SJSA1 (cell line): ENCODE data around the gene ZNF778. TPM values are rescaled to one million over a fixed set of nuclear protein-coding genes. Genes with fewer than 3 reads are reported as not detected.
A peak's percentile ranks its signal among the peaks of the same experiment; 100 is the strongest.
"Not testable (repeated sequence)": the region's sequence is repeated elsewhere in the genome, so short reads cannot be mapped to it uniquely, and the experiment has no call there.

ENCODE experiments used
- DNase-seq, 2 experiments: peaks; one replicate each; pipeline ENCODE4 v3.0.0-alpha.2; 2015 to 2020; ENCODE audit warnings: low spot score in 2 of 2, low read depth in 1 of 2
- H3K27ac ChIP-seq: fragments of 250-450 bp; sonication (Bioruptor Pico); 2 replicates; pipeline ENCODE4 v1.5.1; 2020; ENCODE audit warnings: mild to moderate bottlenecking, moderate library complexity
- H3K27me3 ChIP-seq: fragments of 250-450 bp; sonication (Bioruptor Pico); replicated peaks from 2 replicates; pipeline ENCODE4 v1.5.1; 2020; ENCODE audit warnings: mild to moderate bottlenecking, moderate library complexity
- H3K36me3 ChIP-seq: fragments of 250-450 bp; sonication (Bioruptor Pico); 2 replicates; pipeline ENCODE4 v1.5.1; 2020; ENCODE audit warnings: mild to moderate bottlenecking
- H3K4me1 ChIP-seq: fragments of 250-450 bp; sonication (Bioruptor Pico); replicated peaks from 2 replicates; pipeline ENCODE4 v1.6.1; 2021; ENCODE audit warnings: mild to moderate bottlenecking
- H3K4me3 ChIP-seq: fragments of 250-450 bp; sonication (Bioruptor Pico); 2 replicates; pipeline ENCODE4 v1.5.1; 2020; ENCODE audit warnings: mild to moderate bottlenecking
- H3K9me3 ChIP-seq: fragments of 250-450 bp; sonication (Bioruptor Pico); replicated peaks from 2 replicates; pipeline ENCODE4 v1.5.1; 2020; ENCODE audit warnings: mild to moderate bottlenecking
- total RNA-seq: library from RNA; depleted of rRNA; stranded (reverse); fragments of >200 nt; shearing (Covaris generic); gene quantifications from 2 replicates; pipeline ENCODE4 v1.2.3, GENCODE V29; 2014

The ZNF778 gene
- total RNA-seq, 1 experiment from 2014 or later, result 13.1 TPM

DNA sequence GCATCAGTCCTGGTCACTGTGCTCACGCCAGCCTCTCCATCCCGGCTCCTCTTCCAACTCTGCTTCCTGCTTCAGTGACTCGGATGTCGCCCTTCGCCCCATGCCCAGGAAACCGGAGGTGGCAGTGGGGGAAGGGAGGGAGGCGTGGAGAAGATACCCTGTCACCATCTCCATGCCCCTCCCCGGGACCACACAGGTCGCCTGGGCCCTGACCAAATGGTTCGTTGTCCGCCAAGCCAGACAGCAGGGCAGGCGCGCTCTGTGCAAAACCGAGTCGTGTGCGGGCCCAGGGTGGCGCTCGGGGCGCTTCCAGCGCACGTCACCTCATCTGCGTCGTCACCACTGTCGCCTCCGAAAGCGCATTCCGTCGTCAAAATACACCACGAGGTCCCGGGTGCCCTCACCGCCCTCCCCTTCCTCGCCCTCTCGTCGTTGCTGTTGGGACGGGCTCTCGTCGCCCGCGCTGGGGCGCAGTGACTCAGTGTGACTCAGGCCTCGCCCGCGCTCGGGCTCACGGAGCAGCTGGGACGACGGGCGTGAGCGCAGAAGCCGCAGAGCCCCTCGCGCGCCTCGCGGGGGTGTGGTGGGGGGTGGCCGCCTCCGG is 39.2 kb downstream of the ZNF778 start:
- peak; percentile 77 to 84 for DNase-seq
- H3K4me3 ChIP-seq, result peak overlapping the region; percentile 35
- no peaks in the 10 kb centered on the region for H3K9me3 ChIP-seq
- H3K27me3 ChIP-seq, result no peaks in the 10 kb centered on the region
- H3K27ac ChIP-seq, result peak overlapping the region; percentile 0; the same call in 1 of the 2 replicates
- H3K4me1 ChIP-seq, result peaks cover 21% of the 10 kb centered on the region
- no peaks in the 10 kb centered on the region for H3K36me3 ChIP-seq

DNA sequence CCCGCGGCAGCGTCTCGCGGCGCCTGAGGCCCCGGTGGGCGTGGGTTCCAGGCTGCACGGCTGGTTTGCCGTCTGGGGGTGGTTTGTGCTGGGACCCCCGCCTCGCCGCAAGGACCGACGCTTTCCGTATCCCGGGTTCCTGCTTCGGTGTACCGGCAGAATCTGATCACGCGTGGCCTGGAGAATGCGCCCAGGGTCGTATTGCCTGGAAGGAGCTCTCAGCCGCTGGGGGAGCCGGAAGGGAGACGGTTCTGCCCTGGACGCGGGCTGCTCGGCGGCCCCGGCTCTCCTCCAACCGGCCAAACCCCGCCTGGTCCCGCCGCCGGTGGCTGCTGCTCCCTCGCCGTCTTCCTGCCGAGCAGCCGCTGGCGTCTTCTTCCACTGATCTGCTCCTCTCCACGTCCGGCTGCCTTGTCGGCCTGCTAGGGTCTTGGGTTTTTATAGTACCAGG is 39.8 kb downstream of the ZNF778 start:
- peak in 1 of 2 experiments; percentile 15 for DNase-seq
- peaks cover 21% of the 10 kb centered on the region for H3K4me1 ChIP-seq
- H3K36me3 ChIP-seq, result no peaks in the 10 kb centered on the region
- H3K27me3 ChIP-seq, result no peaks in the 10 kb centered on the region
- H3K4me3 ChIP-seq, result peak overlapping the region; percentile 35
- H3K9me3 ChIP-seq, result no peaks in the 10 kb centered on the region
- H3K27ac ChIP-seq, result peak overlapping the region; percentile 0; the same call in 1 of the 2 replicates

DNA sequence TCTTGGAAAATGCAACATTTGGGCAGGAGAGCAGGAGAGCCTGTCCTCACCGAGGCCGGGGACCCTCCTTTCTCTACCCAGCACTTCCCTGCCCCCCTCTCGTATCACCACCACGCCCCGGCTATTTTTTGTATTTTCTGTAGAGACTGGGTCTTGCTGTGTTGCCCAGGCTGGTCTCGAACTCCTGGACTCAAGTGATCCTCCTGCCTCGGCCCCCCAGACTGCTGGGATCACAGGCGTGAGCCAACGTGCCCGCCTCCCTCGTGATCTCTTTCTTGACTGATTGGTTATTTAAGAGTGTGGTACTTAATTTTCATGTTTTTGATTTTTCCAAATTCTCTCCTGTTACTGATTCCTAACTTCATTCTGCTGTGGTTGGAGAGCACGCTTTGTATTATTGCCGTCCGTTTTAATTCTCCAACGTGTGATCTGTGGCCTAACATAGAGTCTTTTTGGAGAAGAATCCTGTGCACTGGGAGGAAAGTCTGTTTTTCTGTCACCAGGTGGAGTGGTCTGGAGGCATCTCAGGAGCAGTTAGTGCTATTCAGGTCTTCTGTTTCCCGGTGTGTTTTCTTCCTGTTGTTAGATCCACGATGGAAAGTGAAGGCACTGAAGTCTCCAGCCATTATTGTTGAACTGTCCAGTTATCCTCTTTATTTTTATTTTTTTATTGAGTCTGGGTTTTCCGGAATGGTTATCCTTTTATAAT is 40.4 kb downstream of the ZNF778 start:
- Histone ChIP-seq H3K36me3 (no peaks in the 10 kb centered on the region), H3K4me3 (peak overlapping the region; percentile 35), H3K9me3 (no peaks in the 10 kb centered on the region), H3K27me3 (no peaks in the 10 kb centered on the region), H3K4me1 (peaks cover 21% of the 10 kb centered on the region), H3K27ac (no peak overlapping the region)
- DNase-seq, result no peak

DNA sequence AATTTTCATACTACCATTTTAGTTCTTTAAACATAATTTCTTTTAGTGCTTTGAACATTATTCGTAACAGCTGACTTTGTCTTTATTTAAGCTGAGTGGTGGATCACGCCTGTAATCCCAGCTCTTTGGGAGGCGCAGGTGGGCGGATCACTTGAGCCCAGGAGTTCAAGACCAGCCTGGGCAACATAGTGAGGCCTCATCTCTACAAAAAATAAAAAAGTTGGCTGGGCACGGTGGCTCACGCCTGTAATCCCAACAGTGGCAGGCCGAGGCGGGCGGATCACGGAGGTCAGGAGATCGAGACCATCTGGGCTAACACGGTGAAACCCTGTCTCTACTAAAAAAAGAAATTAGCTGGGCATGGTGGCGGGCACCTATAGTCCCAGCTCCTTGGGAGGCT is 42.4 kb downstream of the ZNF778 start:
- H3K9me3 ChIP-seq, H3K4me3 ChIP-seq, H3K36me3 ChIP-seq, DNase-seq, H3K27ac ChIP-seq, H3K27me3 ChIP-seq: not testable (repeated sequence)
- peaks cover 21% of the 10 kb centered on the region for H3K4me1 ChIP-seq

DNA sequence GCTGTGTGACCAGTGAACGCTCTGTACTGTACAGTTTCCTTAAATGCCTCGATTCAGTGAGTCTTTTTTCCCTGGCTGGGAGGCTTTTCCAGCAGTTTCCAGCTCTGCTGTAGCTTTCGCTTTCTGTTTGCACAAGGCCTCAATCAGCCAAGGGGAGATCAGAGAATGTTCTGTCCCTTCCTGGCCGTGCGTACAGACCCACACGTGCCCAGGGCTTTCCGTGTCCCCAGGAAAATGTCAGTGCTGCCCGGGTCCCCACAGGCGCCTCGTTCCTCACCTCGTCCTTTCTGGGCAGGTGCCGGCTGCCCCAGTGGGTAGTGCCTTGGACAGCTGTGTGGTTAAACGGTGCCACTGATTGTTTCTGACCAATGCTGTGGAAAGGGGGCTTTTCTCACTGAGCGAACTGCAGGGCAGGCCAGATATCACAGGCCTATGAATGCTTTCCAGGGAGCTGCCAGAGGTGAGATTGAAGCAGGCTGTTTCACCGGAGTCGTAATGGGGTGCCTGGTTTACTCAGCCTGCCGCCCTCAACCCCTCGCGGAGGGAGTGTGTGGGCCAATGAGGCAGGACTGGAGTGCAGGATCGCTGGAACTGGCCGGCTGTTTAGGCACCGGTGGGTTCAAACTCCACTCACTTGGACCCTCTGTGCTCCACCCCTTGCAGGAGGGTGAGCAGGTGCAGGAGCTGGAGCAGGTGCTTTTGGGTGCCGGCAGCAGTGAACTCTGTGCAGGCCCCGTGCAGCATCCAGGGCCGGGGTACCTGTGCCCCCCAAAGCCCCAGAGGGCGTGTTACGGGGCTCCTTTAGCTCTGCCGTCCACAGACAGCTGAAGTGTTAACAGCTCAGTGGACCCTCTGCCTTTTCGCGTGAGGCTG is 44.4 kb downstream of the ZNF778 start:
- no peak for DNase-seq
- H3K4me3 ChIP-seq, result no peak overlapping the region; the same call in 1 of the 2 replicates
- peaks cover 12% of the 10 kb centered on the region for H3K4me1 ChIP-seq
- H3K36me3 ChIP-seq, result peaks cover 27% of the 10 kb centered on the region
- no peaks in the 10 kb centered on the region for H3K27me3 ChIP-seq
- 0 out of 2 replicates have a peak, but pooled peaks cover 2% of the 10 kb centered on the region for H3K9me3 ChIP-seq
- no peak overlapping the region for H3K27ac ChIP-seq

DNA sequence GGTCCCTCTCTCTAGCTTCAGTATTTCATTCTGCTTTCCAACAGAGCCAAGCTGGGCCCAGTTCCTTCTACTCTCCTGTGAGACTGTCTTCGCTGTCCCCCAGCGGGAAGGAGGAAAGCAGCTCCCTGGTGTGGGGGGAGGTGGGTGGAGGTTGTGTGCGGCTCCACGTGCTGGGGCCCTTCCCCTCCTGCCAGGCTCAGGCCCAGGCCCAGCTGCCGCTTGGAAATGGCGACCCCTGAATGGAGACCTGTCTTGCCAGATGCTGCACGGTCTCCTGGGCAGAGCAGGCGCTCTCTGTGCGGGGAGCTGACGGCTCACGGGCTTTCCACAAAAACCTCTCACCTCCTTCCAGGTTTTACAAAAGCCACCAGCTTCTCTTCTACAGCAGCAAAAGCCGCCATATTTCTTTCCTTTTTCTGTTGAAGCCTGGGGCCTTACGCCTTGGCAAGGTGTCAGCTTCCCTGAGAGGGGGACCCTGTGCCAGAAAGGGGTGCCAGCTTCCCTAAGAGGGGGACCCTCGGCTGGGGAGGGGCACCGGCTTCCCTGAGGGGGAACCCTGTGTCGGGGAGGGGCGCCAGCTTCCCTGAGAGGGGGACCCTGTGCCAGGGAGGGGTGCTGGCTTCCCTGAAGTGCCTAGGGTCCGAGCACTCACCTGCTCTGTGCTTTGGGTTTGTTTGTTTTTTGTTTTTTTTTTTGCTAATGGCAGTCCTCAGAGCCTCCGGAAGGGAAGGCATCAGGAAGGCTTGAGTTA is 47.5 kb downstream of the ZNF778 start:
- DNase-seq, result no peak
- Histone ChIP-seq H3K9me3 (0 out of 2 replicates have a peak, but pooled peaks cover 2% of the 10 kb centered on the region), H3K27me3 (no peaks in the 10 kb centered on the region), H3K4me1 (0 out of 2 replicates have a peak, but pooled peaks cover 4% of the 10 kb centered on the region), H3K36me3 (peaks cover 50% of the 10 kb centered on the region), H3K27ac (no peak overlapping the region), H3K4me3 (no peak overlapping the region)

DNA sequence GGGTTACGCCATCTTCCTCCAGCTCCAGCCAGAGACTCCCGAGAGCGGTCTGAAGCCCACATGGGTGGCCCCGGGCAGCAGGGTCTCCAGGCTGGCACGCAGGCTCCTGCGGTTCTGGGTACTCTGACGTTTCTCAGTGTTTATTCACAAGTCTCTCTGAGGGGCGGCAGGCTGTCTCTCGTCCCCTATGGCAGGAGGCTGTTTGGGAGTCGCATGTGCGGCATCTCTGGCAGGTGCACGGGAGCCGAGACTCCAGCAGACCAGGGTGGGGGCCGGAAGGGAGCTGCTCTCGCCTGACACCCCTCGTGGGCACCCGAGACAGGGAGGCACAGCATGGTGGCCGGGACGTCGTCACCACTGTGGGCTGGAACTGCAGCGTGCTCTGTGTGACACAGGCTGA is 48.1 kb downstream of the ZNF778 start:
- no peak for DNase-seq
- no peak overlapping the region for H3K4me3 ChIP-seq
- H3K9me3 ChIP-seq, result 0 out of 2 replicates have a peak, but pooled peaks cover 2% of the 10 kb centered on the region
- 0 out of 2 replicates have a peak, but pooled peaks cover 4% of the 10 kb centered on the region for H3K4me1 ChIP-seq
- H3K27me3 ChIP-seq, result no peaks in the 10 kb centered on the region
- H3K27ac ChIP-seq, result no peak overlapping the region
- H3K36me3 ChIP-seq, result peaks cover 57% of the 10 kb centered on the region

DNA sequence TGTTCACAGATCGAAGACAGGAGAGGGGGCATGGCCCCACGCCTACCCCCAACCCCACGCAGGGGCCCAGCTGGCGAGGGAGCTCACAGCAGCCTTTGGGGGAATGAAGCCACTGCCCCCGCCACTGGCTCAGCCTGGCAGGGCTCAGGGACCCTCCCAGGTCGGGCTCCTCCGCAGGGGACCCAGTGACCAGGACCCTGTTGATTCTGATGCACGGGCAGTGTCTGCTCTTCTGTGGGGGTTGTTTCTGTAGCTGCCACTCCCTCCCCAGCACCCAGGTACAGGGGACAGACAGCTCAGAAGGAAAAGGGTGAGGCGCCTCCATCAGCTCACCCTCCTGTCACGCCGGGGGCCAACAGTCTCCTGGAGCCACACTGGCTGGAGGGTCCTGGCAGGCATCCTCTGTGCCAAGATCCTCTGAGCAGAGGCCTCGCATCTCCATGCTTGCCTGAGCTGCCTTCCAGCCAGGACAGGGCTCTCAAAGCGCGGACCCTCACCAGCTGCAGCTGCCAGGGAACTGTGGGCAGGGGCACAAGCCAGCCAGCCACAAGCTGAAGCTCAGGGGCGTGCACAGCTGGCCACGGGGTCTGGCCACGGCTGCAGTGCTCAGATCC is 49.1 kb downstream of the ZNF778 start:
- no peak for DNase-seq
- Histone ChIP-seq H3K4me3 (no peak overlapping the region), H3K36me3 (peaks cover 67% of the 10 kb centered on the region), H3K4me1 (0 out of 2 replicates have a peak, but pooled peaks cover under 1% of the 10 kb centered on the region), H3K27me3 (no peaks in the 10 kb centered on the region), H3K27ac (no peak overlapping the region), H3K9me3 (0 out of 2 replicates have a peak, but pooled peaks cover 2% of the 10 kb centered on the region)

DNA sequence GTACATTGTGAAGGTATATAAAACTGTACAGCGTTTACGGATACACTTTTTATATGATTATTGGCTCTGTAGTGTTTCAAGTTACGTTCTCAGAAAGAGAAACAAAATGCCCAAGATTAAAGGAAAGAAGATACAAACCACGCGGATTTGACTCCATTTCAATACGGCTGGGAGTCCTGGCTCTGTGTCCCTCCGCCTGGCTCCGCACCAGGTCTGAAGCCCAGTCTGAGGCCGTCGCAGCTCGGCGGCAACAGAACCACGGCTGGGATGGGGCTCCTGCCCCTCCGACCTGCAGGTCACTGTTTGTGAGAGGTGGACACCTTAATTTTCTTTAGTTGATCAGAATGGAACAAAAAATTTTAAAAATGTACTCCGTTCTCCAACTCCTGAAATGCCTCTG is 50.2 kb downstream of the ZNF778 start:
- H3K4me1 ChIP-seq, H3K27me3 ChIP-seq, DNase-seq, H3K27ac ChIP-seq, H3K4me3 ChIP-seq, H3K9me3 ChIP-seq: not testable (repeated sequence)
- peaks cover 76% of the 10 kb centered on the region for H3K36me3 ChIP-seq

DNA sequence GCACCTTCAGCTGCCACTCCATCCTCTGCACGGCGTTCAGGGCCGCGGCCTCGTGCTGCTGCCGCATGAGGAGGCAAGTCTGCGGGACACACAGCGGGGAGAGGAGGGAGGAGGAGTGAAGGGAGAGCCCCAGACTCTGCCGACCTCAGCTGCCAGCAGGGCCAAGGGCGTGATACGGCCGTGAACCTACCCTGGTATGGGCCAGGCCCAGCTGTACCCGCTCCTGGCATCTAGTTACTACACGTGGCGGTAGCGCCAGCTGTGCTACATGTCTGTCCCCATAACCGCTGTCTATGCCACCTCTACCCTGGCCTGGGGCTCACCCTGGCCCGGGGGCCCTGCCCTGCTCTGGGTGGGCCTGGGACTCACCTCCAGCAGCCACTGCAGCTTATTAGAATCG is 51.1 kb downstream of the ZNF778 start:
- Histone ChIP-seq H3K4me1 (no peaks in the 10 kb centered on the region), H3K4me3 (no peak overlapping the region), H3K27ac (no peak overlapping the region), H3K36me3 (peaks cover 84% of the 10 kb centered on the region), H3K27me3 (no peaks in the 10 kb centered on the region), H3K9me3 (0 out of 2 replicates have a peak, but pooled peaks cover 2% of the 10 kb centered on the region)
- DNase-seq, result no peak

DNA sequence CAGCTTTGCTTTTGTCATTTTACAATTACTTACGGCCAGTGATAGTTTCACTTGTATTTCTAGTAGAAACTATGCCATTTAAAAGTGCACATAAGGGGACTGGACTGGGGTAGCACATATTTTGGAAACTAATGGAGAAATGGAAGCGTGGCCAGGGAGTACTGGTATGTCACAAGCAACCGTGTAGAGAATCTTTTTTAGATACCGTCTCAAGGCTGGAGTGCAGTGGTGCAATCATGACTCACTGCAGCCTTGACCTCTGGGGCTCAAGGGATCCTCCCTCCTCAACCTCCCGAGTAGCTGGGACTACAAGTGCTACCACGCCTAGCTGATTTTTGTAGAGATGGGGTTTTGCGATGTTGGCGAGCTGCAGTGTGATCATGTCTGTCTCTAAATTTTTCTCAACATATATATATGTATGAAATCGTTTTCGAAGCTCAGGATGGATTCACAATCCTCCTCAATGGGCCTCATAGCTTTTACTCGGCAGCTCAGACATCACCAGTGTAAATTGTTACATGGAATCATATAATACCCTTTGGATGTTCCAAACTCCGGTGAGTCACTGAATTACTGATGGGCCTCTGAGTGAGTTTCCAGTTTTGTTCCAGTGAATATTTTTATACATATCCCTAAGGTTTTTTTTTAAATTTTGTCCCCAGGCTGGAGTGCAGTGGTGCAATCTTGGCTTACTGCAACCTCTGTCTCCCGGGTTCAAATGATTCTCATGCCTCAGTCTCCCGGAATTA is 51.7 kb downstream of the ZNF778 start:
- DNase-seq, result no peak
- H3K27ac ChIP-seq, result no peak overlapping the region
- H3K27me3 ChIP-seq, result no peaks in the 10 kb centered on the region
- H3K36me3 ChIP-seq, result peaks cover 89% of the 10 kb centered on the region
- no peak overlapping the region for H3K4me3 ChIP-seq
- 0 out of 2 replicates have a peak, but pooled peaks cover 2% of the 10 kb centered on the region for H3K9me3 ChIP-seq
- no peaks in the 10 kb centered on the region for H3K4me1 ChIP-seq
